Tibial nerve (tissue), 4 donors: ENCODE measurements around the gene MRPL16. TPM values are rescaled to one million over a fixed set of nuclear protein-coding genes. Genes with fewer than 3 reads are reported as not detected.

Experiments
- DNase-seq, 2 donors: peaks; one replicate each; pipeline ENCODE4 v3.0.0-alpha.2; 2019; ENCODE audit warnings: low spot score in 2 of 2
- H3K27ac ChIP-seq, 4 donors: fragments of 200-600 bp; sonication (generic) in 3 of 4; one replicate each; pipeline ENCODE4 v1.5.1; 2017 to 2019; ENCODE audit warnings: mild to moderate bottlenecking in 1 of 4
- H3K27me3 ChIP-seq, 2 donors: fragments of 200-600 bp; sonication (generic) in 1 of 2; one replicate each; pipeline versions ENCODE4 v1.5.1 to v1.6.0; 2017 to 2019
- H3K36me3 ChIP-seq, 3 donors: fragments of 200-600 bp; sonication (generic); one replicate each; pipeline ENCODE4 v1.5.1; 2018 to 2019
- H3K4me1 ChIP-seq, 4 donors: fragments of 200-600 bp; sonication (generic) in 3 of 4; one replicate each; pipeline ENCODE4 v1.5.1; 2017 to 2019
- H3K4me3 ChIP-seq, 4 donors: fragments of 200-600 bp; sonication (generic) in 3 of 4; one replicate each; pipeline ENCODE4 v1.5.1; 2017 to 2019; ENCODE audit warnings: mild to moderate bottlenecking in 1 of 4, moderate library complexity in 1 of 4
- H3K9me3 ChIP-seq, 4 donors: fragments of 200-600 bp; sonication (generic) in 3 of 4; one replicate each; pipeline ENCODE4 v1.5.1; 2017 to 2019
- EP300 ChIP-seq, 2 donors: sonication (generic); formaldehyde crosslinking; IDR thresholded peaks; one replicate each; pipeline ENCODE4 v1.6.1; 2017; ENCODE audit warnings: antibody characterized with exemption in 2 of 2, mild to moderate bottlenecking in 1 of 2
- POLR2A ChIP-seq, 2 donors: fragments of 450-650 bp; IDR thresholded peaks; one replicate each; pipeline ENCODE4 v1.6.1; 2017; ENCODE audit warnings: antibody characterized with exemption in 2 of 2, mild to moderate bottlenecking in 2 of 2, moderate library complexity in 2 of 2
- WGBS, 2 donors: methylation state at CpG; one replicate each; pipeline ENCODE4 v1.1.5; 2018; 5-methylcytosine and 5-hydroxymethylcytosine counted together
- total RNA-seq, 4 donors: library from RNA; depleted of rRNA; stranded (reverse); fragments of >200 nt; gene quantifications; one replicate each; pipeline ENCODE4 v1.1.0, GENCODE V29; 2016
- TF ChIP-seq, protein P1 (sequence below), 5 experiments: fragments of 200-600 bp in 3 of 5; fragments of 450-650 bp in 2 of 5; sonication (generic) in 3 of 5; IDR thresholded peaks; one replicate each; pipeline ENCODE4 v1.5.1; 2016 to 2019; ENCODE audit warnings: antibody characterized with exemption in 5 of 5, mild to moderate bottlenecking in 3 of 5, moderate library complexity in 2 of 5

MRPL16 gene
- total RNA-seq, 4 donors from 2014 or later = 30.0 to 41.0 (median 32.9) TPM

DNA sequence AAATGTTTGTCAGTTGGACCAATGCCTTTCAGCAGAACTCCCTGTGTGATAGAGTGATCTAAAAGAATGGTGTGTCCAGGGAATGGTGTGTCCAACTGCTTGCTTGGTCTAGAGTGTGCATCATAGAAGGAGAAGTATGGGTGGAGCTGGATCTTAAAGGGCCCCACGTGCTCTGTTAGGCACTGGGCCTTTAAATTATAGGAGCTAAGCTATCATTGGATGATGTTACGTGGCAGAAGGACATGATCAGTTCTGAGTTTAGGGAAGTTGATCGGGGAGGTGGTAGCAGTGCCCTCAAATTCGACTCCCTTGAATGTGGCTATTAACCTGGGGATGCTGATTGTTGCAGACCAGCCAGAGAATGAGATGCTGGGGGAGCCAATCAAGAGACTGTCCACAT is 39.0 kb downstream of the MRPL16 start:
- Histone ChIP-seq H3K27me3 (no peaks in the 10 kb centered on the region), H3K4me1 (peaks cover 0 to 9% (median 0%) of the 10 kb centered on the region in 4 donors), H3K9me3 (no peaks in the 10 kb centered on the region), H3K4me3 (no peak overlapping the region), H3K36me3 (peaks cover 0 to 32% (median 0%) of the 10 kb centered on the region in 3 donors), H3K27ac (peak overlapping the region in 1 of 4 donors; percentile 19)
- no peak for DNase-seq
- WGBS, 2 donors = 74 to 75% methylated on average over 4 of the region's 4 CpGs
- TF ChIP-seq, protein P1, sequence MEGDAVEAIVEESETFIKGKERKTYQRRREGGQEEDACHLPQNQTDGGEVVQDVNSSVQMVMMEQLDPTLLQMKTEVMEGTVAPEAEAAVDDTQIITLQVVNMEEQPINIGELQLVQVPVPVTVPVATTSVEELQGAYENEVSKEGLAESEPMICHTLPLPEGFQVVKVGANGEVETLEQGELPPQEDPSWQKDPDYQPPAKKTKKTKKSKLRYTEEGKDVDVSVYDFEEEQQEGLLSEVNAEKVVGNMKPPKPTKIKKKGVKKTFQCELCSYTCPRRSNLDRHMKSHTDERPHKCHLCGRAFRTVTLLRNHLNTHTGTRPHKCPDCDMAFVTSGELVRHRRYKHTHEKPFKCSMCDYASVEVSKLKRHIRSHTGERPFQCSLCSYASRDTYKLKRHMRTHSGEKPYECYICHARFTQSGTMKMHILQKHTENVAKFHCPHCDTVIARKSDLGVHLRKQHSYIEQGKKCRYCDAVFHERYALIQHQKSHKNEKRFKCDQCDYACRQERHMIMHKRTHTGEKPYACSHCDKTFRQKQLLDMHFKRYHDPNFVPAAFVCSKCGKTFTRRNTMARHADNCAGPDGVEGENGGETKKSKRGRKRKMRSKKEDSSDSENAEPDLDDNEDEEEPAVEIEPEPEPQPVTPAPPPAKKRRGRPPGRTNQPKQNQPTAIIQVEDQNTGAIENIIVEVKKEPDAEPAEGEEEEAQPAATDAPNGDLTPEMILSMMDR (IDR thresholded peaks at IDR 0.05) = no peak
- TF ChIP-seq EP300 (IDR thresholded peaks at IDR 0.05) = no peak
- TF ChIP-seq POLR2A (IDR thresholded peaks at IDR 0.05) = no peak

DNA sequence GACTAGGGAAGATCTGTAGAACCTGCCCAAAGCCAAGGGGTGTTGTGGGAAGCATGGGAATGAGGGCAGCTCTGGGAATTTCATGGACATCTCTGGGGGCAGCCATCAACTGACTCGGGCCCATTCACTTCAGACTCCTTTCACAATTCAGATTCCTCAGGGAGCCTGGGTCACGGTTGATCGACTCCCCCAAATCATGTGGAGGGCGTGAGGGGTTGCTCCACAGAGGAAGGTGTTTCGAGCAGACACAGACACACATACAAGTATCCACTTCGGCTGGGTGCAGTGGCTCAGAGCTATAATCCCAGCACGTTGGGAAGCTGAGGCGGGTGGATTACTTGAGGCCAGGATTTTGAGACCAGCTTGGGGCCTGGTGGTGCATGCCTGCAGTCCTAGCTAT is 39.7 kb downstream of the MRPL16 start:
- H3K36me3 ChIP-seq = peaks cover 0 to 24% (median 0%) of the 10 kb centered on the region in 3 donors
- 80 to 90% methylated on average over 7 of the region's 8 CpGs for WGBS, 2 donors
- DNase-seq = no peak
- TF ChIP-seq EP300 (IDR thresholded peaks at IDR 0.05) = no peak
- TF ChIP-seq, protein P1 (IDR thresholded peaks at IDR 0.05) = no peak
- H3K4me1 ChIP-seq = peaks cover 0 to 14% (median 0%) of the 10 kb centered on the region in 4 donors
- H3K27me3 ChIP-seq = no peaks in the 10 kb centered on the region
- H3K27ac ChIP-seq = no peak overlapping the region
- H3K9me3 ChIP-seq = no peaks in the 10 kb centered on the region
- no peak overlapping the region for H3K4me3 ChIP-seq

DNA sequence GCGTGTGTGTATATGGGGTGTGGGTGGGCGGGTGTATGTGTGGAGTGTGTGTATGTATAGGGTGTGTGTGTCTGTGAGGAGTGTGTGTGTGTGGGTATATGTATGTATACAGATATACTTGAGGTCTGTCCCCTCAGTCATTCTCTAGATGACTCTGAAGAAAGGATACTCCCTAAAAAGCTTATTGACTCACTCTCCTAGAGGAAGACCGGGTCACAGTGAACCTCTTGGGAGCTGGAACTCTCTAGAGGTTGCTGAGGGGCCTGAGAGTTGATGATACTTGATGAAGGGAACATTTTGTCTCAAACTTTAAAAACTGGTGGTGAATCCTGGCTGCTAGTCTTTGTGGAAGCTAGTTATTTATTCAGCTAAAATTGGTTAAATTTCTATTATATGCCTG is 40.3 kb downstream of the MRPL16 start:
- H3K27ac ChIP-seq = no peak overlapping the region
- no peak overlapping the region for H3K4me3 ChIP-seq
- TF ChIP-seq, protein P1 (IDR thresholded peaks at IDR 0.05) = no peak
- TF ChIP-seq POLR2A (IDR thresholded peaks at IDR 0.05) = no peak
- TF ChIP-seq EP300 (IDR thresholded peaks at IDR 0.05) = no peak
- DNase-seq = no peak
- H3K27me3 ChIP-seq = no peaks in the 10 kb centered on the region
- H3K36me3 ChIP-seq = peaks cover 0 to 19% (median 0%) of the 10 kb centered on the region in 3 donors
- peaks cover 0 to 16% (median 0%) of the 10 kb centered on the region in 4 donors for H3K4me1 ChIP-seq
- no peaks in the 10 kb centered on the region for H3K9me3 ChIP-seq
- WGBS, 2 donors = 79 to 84% methylated on average over 3 of the region's 3 CpGs

DNA sequence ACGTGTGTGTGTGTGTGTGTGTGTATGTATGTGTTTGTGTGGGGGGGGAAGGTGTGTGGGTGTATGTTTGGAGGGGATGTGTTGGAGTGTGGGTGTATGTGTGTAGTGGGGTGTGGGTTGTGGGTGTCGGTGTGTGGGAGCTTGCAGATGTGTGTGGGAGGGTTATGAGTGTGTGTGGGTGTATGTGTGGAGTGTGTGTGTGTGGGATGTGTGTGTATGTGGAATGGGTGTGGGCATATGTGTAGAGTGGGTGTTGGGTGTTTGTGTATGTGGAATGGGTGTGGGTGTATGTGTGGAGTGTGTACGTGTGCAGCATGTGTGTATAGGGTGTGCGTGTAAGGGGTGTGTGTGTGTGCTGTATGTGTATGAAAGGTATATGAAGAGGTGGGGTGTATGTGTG is 40.8 kb downstream of the MRPL16 start:
- Histone ChIP-seq H3K36me3 (peaks cover 0 to 14% (median 0%) of the 10 kb centered on the region in 3 donors), H3K4me1 (peaks cover 0 to 16% (median 0%) of the 10 kb centered on the region in 4 donors), H3K9me3 (no peaks in the 10 kb centered on the region), H3K27me3 (no peaks in the 10 kb centered on the region), H3K4me3 (no peak overlapping the region), H3K27ac (no peak overlapping the region)
- TF ChIP-seq, protein P1 (IDR thresholded peaks at IDR 0.05) = no peak
- TF ChIP-seq POLR2A (IDR thresholded peaks at IDR 0.05) (no peak), EP300 (IDR thresholded peaks at IDR 0.05) (no peak)
- no peak for DNase-seq
- 85 to 87% methylated on average over 4 of the region's 4 CpGs for WGBS, 2 donors

DNA sequence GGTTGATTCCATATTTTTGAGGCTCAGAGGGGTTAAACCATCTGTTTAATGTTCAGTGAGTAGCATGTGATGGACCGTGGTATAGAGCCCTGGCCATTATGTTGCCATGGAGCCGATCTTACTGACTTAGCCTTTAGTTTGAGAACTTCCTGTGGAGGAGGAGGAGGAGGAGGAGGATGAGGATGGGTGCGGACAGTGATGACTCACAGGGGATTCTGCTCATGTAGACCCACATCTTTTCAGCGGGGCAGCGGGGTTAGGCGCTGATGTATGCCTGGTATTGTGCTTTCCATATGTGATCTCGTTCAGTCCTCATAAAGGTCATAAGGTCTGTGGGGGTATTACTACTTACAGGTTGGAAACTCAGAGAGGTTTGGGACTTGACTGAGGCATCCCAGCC is 41.5 kb downstream of the MRPL16 start:
- WGBS, 2 donors = 66 to 71% methylated on average over 7 of the region's 7 CpGs
- TF ChIP-seq EP300 (IDR thresholded peaks at IDR 0.05) = no peak
- no peak for DNase-seq
- Histone ChIP-seq H3K27me3 (no peaks in the 10 kb centered on the region), H3K9me3 (no peaks in the 10 kb centered on the region), H3K4me1 (peaks cover 0 to 16% (median 0%) of the 10 kb centered on the region in 4 donors), H3K27ac (no peak overlapping the region), H3K36me3 (peaks cover 0 to 7% (median 0%) of the 10 kb centered on the region in 3 donors), H3K4me3 (no peak overlapping the region)

DNA sequence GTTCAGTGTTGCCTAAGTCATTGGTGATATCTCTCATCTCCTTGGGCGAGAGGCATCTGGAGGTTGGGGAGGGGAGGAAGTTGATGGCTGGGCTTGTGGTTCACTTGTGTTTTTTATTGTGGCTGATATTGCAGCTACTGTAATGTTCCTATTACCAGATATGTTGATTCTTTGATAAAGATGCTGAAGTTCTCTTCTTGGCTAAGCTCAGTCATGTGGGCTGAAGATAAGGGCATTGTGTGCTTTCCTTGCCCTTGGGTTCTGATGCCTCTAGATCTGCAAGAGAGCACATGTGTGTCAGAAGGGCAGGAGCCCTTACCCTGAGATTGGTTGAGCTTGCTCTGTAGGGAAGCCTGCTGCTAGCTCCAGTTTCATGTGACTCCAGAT is 43.4 kb downstream of the MRPL16 start:
- no peak overlapping the region for H3K4me3 ChIP-seq
- H3K4me1 ChIP-seq = peaks cover 0 to 16% (median 0%) of the 10 kb centered on the region in 4 donors
- no peaks in the 10 kb centered on the region for H3K27me3 ChIP-seq
- no peaks in the 10 kb centered on the region for H3K36me3 ChIP-seq
- H3K9me3 ChIP-seq = no peaks in the 10 kb centered on the region
- 83 to 89% methylated on average over 1 of the region's 1 CpG for WGBS, 2 donors
- H3K27ac ChIP-seq = no peak overlapping the region
- TF ChIP-seq POLR2A (IDR thresholded peaks at IDR 0.05) (no peak), EP300 (IDR thresholded peaks at IDR 0.05) (no peak)
- TF ChIP-seq, protein P1 (IDR thresholded peaks at IDR 0.05) = no peak
- DNase-seq = no peak
